Measurements from ENCODE around the gene ACSS1. TPM values are rescaled to one million over a fixed set of nuclear protein-coding genes. Genes with fewer than 3 reads are reported as not detected.
A peak's percentile ranks its signal among the peaks of the same experiment; 100 is the strongest.

ACSS1 gene
- total RNA-seq, 2 donors from 2014 or later, result 73.8 to 83.8 TPM

GRCh38 chr20:25063546-25063945, 5.6 kb upstream of the ACSS1 start:
- Histone ChIP-seq H3K4me1 (peaks cover 54% of the 10 kb centered on the region), H3K9me3 (no peaks in the 10 kb centered on the region), H3K36me3 (replicated peaks in 1 of 2; ENCODE audit: insufficient read depth in 1 of 2, low read depth in 2 of 2) (no peaks in the 10 kb centered on the region), H3K27ac (no peak overlapping the region), H3K4me3 (no peak overlapping the region), H3K27me3 (no peaks in the 10 kb centered on the region)
- intact Hi-C loops (cut with DNase I), result loop anchor here (5.0 kb wide), 1 partner anchor 66 kb away; no protein-coding TSS in a partner anchor
- DNase-seq (peak in 1 of 4 donors; percentile 10), ATAC-seq (no peak)
- 87 to 96% methylated on average over 8 to 11 of the region's 11 CpGs for WGBS, 2 donors
- TF ChIP-seq POLR2A (IDR thresholded peaks at IDR 0.05), result no peak
- no peak for TF ChIP-seq CTCF (IDR thresholded peaks at IDR 0.05)

GRCh38 chr20:25062841-25063240, 4.9 kb upstream of the ACSS1 start:
- intact Hi-C loops (cut with DNase I), result loop anchor here (5.0 kb wide), 1 partner anchor 66 kb away; no protein-coding TSS in a partner anchor
- Histone ChIP-seq H3K9me3 (no peaks in the 10 kb centered on the region), H3K36me3 (replicated peaks in 1 of 2; ENCODE audit: insufficient read depth in 1 of 2, low read depth in 2 of 2) (no peaks in the 10 kb centered on the region), H3K27ac (peak overlapping the region in 1 of 4 donors; percentile 88), H3K4me1 (peaks cover 57% of the 10 kb centered on the region), H3K4me3 (no peak overlapping the region), H3K27me3 (no peaks in the 10 kb centered on the region)
- DNase-seq (no peak), ATAC-seq (no peak)
- TF ChIP-seq POLR2A (IDR thresholded peaks at IDR 0.05) (no peak), CTCF (IDR thresholded peaks at IDR 0.05) (no peak)
- WGBS, 2 donors, result 89 to 94% methylated on average over 7 of the region's 7 CpGs

GRCh38 chr20:25061821-25062530, 4.0 kb upstream of the ACSS1 start:
- Histone ChIP-seq H3K27me3 (no peaks in the 10 kb centered on the region), H3K27ac (peak overlapping the region; percentile 67 to 91 (median 88)), H3K36me3 (replicated peaks in 1 of 2; ENCODE audit: insufficient read depth in 1 of 2, low read depth in 2 of 2) (no peaks in the 10 kb centered on the region), H3K9me3 (no peaks in the 10 kb centered on the region), H3K4me3 (no peak overlapping the region), H3K4me1 (peaks cover 57% of the 10 kb centered on the region)
- 72 to 89% methylated on average over 13 to 15 of the region's 15 CpGs for WGBS, 2 donors
- ATAC-seq, result no peak
- intact Hi-C loops (cut with DNase I), result loop anchor here (5.0 kb wide), 1 partner anchor 65 kb away; no protein-coding TSS in a partner anchor
- peak in 2 of 4 donors; percentile 25 to 29 for DNase-seq
- TF ChIP-seq POLR2A (IDR thresholded peaks at IDR 0.05) (no peak), CTCF (IDR thresholded peaks at IDR 0.05) (no peak)

- Histone ChIP-seq H3K9me3 (no peaks in the 10 kb centered on the region), H3K4me1 (peaks cover 60% of the 10 kb centered on the region), H3K27me3 (no peaks in the 10 kb centered on the region), H3K36me3 (replicated peaks in 1 of 2; ENCODE audit: insufficient read depth in 1 of 2, low read depth in 2 of 2) (no peaks in the 10 kb centered on the region), H3K4me3 (no peak overlapping the region), H3K27ac (peak overlapping the region; percentile 67 to 91 (median 88))
- intact Hi-C loops (cut with DNase I), result loop anchor here (5.0 kb wide), 1 partner anchor 64 kb away; no protein-coding TSS in a partner anchor
- TF ChIP-seq POLR2A (IDR thresholded peaks at IDR 0.05) (peak in 1 of 3 donors; percentile 10), CTCF (IDR thresholded peaks at IDR 0.05) (peak in 1 of 7 experiments; percentile 5)
- ATAC-seq (peak; percentile 45), DNase-seq (peak; percentile 57 to 79 (median 77))
- WGBS, 2 donors, result 30 to 38% methylated on average over 7 of the region's 7 CpGs
These were observed 3.3 kb upstream of the ACSS1 start for GRCh38 chr20:25061103-25061799.

All from body of pancreas (tissue), 4 donors.